IMR-90 (cell line): ENCODE measurements around the gene ACSM4. TPM values are rescaled to one million over a fixed set of nuclear protein-coding genes. Genes with fewer than 3 reads are reported as not detected.

Source experiments
- ATAC-seq: fragments of 200-7000 bp; cut with Tn5 transposase; 2 replicates; pipeline ENCODE4 v1.9.1; 2020; ENCODE audit warnings: low read depth, mild to moderate bottlenecking, moderate library complexity
- BruUV-seq: library from RNA; stranded (reverse); fragments of 400-500 nt; replicated peaks from 2 replicates; lab custom pipeline; 2021; lab: Mats Ljungman, UMichigan
- CTCF ChIA-PET: fragments of 300-600 bp; formaldehyde crosslinking; extraction: SDS; loops from one replicate; lab custom pipeline; 2021; ENCODE audit warnings: antibody characterized with exemption; lab: Yijun Ruan, JAX
- POLR2A ChIA-PET: fragments of 300-600 bp; sonication (Branson Sonifier 250); formaldehyde crosslinking; loops from one replicate; lab custom pipeline; 2022; ENCODE audit warnings: antibody characterized with exemption; ENCODE audit not compliant: unreplicated experiment; lab: Charles Lee
- DNase-seq: peaks from one replicate; pipeline ENCODE4 v3.0.0; 2013
- H2AFZ ChIP-seq: replicated peaks from 2 replicates; pipeline ENCODE3; 2013; ENCODE audit warnings: low read length, mild to moderate bottlenecking; ENCODE audit not compliant: poor library complexity
- H2AK5ac ChIP-seq: 2 replicates; pipeline ENCODE4 v1.6.1; 2013; ENCODE audit warnings: low read depth, low read length, inconsistent platforms
- H2AK9ac ChIP-seq: replicated peaks from 2 replicates; pipeline ENCODE3; 2013; ENCODE audit warnings: mild to moderate bottlenecking, low read depth, low read length, moderate library complexity; ENCODE audit not compliant: poor library complexity
- H2BK120ac ChIP-seq: 2 replicates; pipeline ENCODE4 v1.6.1; 2013; ENCODE audit warnings: low read depth, low read length, inconsistent platforms
- H2BK15ac ChIP-seq: 3 replicates; pipeline ENCODE4 v1.6.1; 2013; ENCODE audit warnings: low read depth, low read length, inconsistent platforms
- H2BK20ac ChIP-seq: 2 replicates; pipeline ENCODE4 v1.6.1; 2013; ENCODE audit warnings: low read depth, mild to moderate bottlenecking, inconsistent platforms, low read length, moderate library complexity
- H2BK5ac ChIP-seq: 2 replicates; pipeline ENCODE4 v1.6.1; 2013; ENCODE audit warnings: mild to moderate bottlenecking, low read depth, low read length, inconsistent platforms; ENCODE audit not compliant: poor library complexity, severe bottlenecking
- H3K14ac ChIP-seq: replicated peaks from 2 replicates; pipeline ENCODE4 v1.6.1; 2013; ENCODE audit warnings: low read depth, low read length, inconsistent platforms
- H3K18ac ChIP-seq: 2 replicates; pipeline ENCODE4 v1.6.1; 2013; ENCODE audit warnings: low read depth, low read length, control low read depth
- H3K23ac ChIP-seq: 2 replicates; pipeline ENCODE4 v1.6.1; 2013; ENCODE audit warnings: low read depth, low read length, inconsistent platforms
- H3K27ac ChIP-seq: 2 replicates; pipeline ENCODE4 v1.5.1; 2013; ENCODE audit warnings: mild to moderate bottlenecking, control low read depth, low read length; ENCODE audit not compliant: insufficient read depth
- H3K27me3 ChIP-seq: 2 replicates; pipeline ENCODE4 v1.6.1; 2013; ENCODE audit warnings: low read length; ENCODE audit not compliant: control insufficient read depth, insufficient read depth
- H3K36me3 ChIP-seq: 2 replicates; pipeline ENCODE4 v1.6.1; 2013; ENCODE audit warnings: low read length, mixed read lengths; ENCODE audit not compliant: control insufficient read depth, insufficient read depth
- H3K4ac ChIP-seq: 2 replicates; pipeline ENCODE4 v1.6.1; 2013; ENCODE audit warnings: low read depth, low read length, inconsistent platforms
- H3K4me1 ChIP-seq: 2 replicates; pipeline ENCODE4 v1.6.1; 2013; ENCODE audit warnings: low read length, mixed read lengths; ENCODE audit not compliant: control insufficient read depth, insufficient read depth
- H3K4me2 ChIP-seq: 2 replicates; pipeline ENCODE4 v1.6.1; 2013; ENCODE audit warnings: low read depth, mild to moderate bottlenecking, control low read depth, low read length, moderate library complexity
- H3K4me3 ChIP-seq: 2 replicates; pipeline ENCODE4 v1.5.1; 2013; ENCODE audit warnings: low read depth, mild to moderate bottlenecking, control low read depth, low read length, moderate library complexity; ENCODE audit not compliant: insufficient read depth
- H3K56ac ChIP-seq: 2 replicates; pipeline ENCODE4 v1.6.1; 2013; ENCODE audit warnings: low read length, inconsistent platforms; ENCODE audit not compliant: insufficient read depth; ENCODE audit errors: extremely low read depth
- H3K79me1 ChIP-seq, 2 experiments: 2 replicates each; pipeline ENCODE4 v1.6.1; 2013; ENCODE audit warnings: low read length in 2 of 2, inconsistent platforms in 1 of 2, low read depth in 1 of 2
- H3K9ac ChIP-seq: 2 replicates; pipeline ENCODE4 v1.6.1; 2013; ENCODE audit warnings: low read depth, low read length, control low read depth
- H3K9me1 ChIP-seq: 2 replicates; pipeline ENCODE4 v1.6.1; 2013; ENCODE audit warnings: low read length, inconsistent platforms; ENCODE audit not compliant: insufficient read depth
- H3K9me3 ChIP-seq: 2 replicates; pipeline ENCODE4 v1.6.1; 2013; ENCODE audit warnings: low read length; ENCODE audit not compliant: control insufficient read depth, insufficient read depth
- H4K20me1 ChIP-seq: 2 replicates; pipeline ENCODE4 v1.6.1; 2013; ENCODE audit warnings: low read length, inconsistent platforms; ENCODE audit not compliant: insufficient read depth
- H4K5ac ChIP-seq: 2 replicates; pipeline ENCODE4 v1.6.1; 2013; ENCODE audit warnings: mild to moderate bottlenecking, low read depth, low read length, control low read depth
- H4K8ac ChIP-seq, 2 experiments: 2 replicates each; pipeline ENCODE4 v1.6.1; 2013; ENCODE audit warnings: low read depth in 2 of 2, low read length in 2 of 2, control low read depth in 1 of 2, inconsistent platforms in 1 of 2
- H4K91ac ChIP-seq: 2 replicates; pipeline ENCODE4 v1.6.1; 2013; ENCODE audit warnings: low read depth, low read length, inconsistent platforms; ENCODE audit not compliant: insufficient read depth
- MAFK ChIP-seq: IDR thresholded peaks from 2 replicates; pipeline ENCODE4 v1.6.1; 2012; ENCODE audit warnings: low read depth, low read length, improper control_type of control experiment
- RCOR1 ChIP-seq: IDR thresholded peaks from 2 replicates; pipeline ENCODE4 v1.6.1; 2012; ENCODE audit warnings: mild to moderate bottlenecking, low read length, improper control_type of control experiment; ENCODE audit not compliant: insufficient replicate concordance
- RFX5 ChIP-seq: IDR thresholded peaks from 2 replicates; pipeline ENCODE4 v1.8.0; 2012; ENCODE audit warnings: low read depth, mild to moderate bottlenecking, low read length, moderate library complexity
- SMC3 ChIP-seq: fragments of 150-350 bp; IDR thresholded peaks from 2 replicates; pipeline ENCODE4 v1.6.1; 2016; ENCODE audit warnings: low read depth, mild to moderate bottlenecking, antibody characterized with exemption, low read length, moderate library complexity
- WGBS, 2 experiments: methylation state at CpG; one replicate each; pipeline versions ENCODE4 v1.1.5 to v1.1.7; 2013; ENCODE audit warnings: missing lambda C conversion rate in 2 of 2; ENCODE audit not compliant: insufficient read length in 1 of 2; ENCODE audit errors: extremely low coverage in 2 of 2; 5-methylcytosine and 5-hydroxymethylcytosine counted together
- dilution Hi-C: fragments of 300-500 bp; cut with HindIII; formaldehyde crosslinking; loops from one replicate; pipeline ENCODE4 v1.14.3; 2018; ENCODE audit warnings: low sequenced_read_pairs; ENCODE audit not compliant: unreplicated experiment
- in situ Hi-C: fragments of 300-500 bp; cut with MboI; formaldehyde crosslinking; loops from 3 replicates; pipeline ENCODE4 v1.14.3; 2019; ENCODE audit warnings: low sequenced_read_pairs, inconsistent platforms, mixed read lengths
- intact Hi-C: fragments of 100-400 bp; cut with micrococcal nuclease; formaldehyde crosslinking; loops from 2 replicates; pipeline ENCODE4 v1.10.0; 2022
- polyA plus RNA-seq, 3 experiments: library from polyadenylated mRNA; depleted of rRNA; stranded (reverse); fragments of >200 nt; gene quantifications; 2 replicates each; pipeline ENCODE4 v1.2.3, GENCODE V29; 2012; ENCODE audit warnings: low replicate concordance in 1 of 3
- total RNA-seq: library from RNA; depleted of rRNA; stranded (reverse); fragments of >200 nt; gene quantifications from 2 replicates; pipeline ENCODE4 v1.2.3, GENCODE V29; 2012

ACSM4 gene
- total and polyA plus RNA-seq, 2 of the 4 experiments (the other 2 are of a cell fraction) = not detected

DNA sequence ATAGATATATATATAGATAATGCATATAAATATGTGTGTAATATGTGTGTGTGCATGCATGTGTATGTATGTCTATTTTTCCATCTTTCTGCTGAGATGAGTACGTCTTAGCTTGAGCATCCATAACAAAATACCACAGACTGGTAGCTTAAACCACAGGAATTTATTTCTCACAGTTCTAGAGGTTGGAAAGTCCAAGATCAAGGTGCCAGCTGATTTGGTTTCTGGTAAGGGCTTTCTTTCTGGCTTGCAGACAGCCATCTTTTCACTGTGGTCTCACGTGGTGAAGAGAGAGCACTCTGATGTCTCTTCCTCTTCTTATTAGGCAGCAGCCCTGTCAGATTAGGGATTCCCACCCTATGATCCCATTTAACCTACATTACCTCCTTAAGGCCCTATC, 47.3 kb downstream of the ACSM4 start:
- Histone ChIP-seq H3K36me3 (no peaks in the 10 kb centered on the region), H3K18ac (no peak overlapping the region), H3K23ac (no peak overlapping the region), H4K8ac (no peak overlapping the region), H3K27me3 (no peaks in the 10 kb centered on the region), H3K27ac (no peak overlapping the region), H3K79me1 (no peaks in the 10 kb centered on the region), H2BK20ac (no peak overlapping the region), H4K91ac (no peak overlapping the region), H3K9ac (no peak overlapping the region), H2BK15ac (no peak overlapping the region), H3K14ac (no peak overlapping the region), H2AK5ac (no peak overlapping the region), H3K56ac (no peak overlapping the region), H4K5ac (no peak overlapping the region), H2AFZ (no peak overlapping the region), H2BK120ac (no peak overlapping the region), H4K20me1 (no peaks in the 10 kb centered on the region), H3K4ac (no peak overlapping the region), H3K9me3 (no peaks in the 10 kb centered on the region), H3K4me2 (no peak overlapping the region), H3K4me3 (no peak overlapping the region), H3K9me1 (no peaks in the 10 kb centered on the region), H2AK9ac (no peak overlapping the region), H2BK5ac (no peak overlapping the region), H3K4me1 (no peaks in the 10 kb centered on the region)
- ChIA-PET POLR2A (no interaction called here), CTCF (no interaction called here)
- intact Hi-C loops = no loop called here
- in situ Hi-C loops = no loop called here
- no TSS peak for BruUV-seq
- ATAC-seq (no peak), DNase-seq (no peak)
- no peak for TF ChIP-seq MAFK
- no peak for TF ChIP-seq SMC3
- TF ChIP-seq RFX5 = no peak
- TF ChIP-seq RCOR1 = no peak
- WGBS, 2 experiments = no CpG with 5 or more reads among the region's 2 CpGs
- dilution Hi-C loops = no loop called here
